Activated naive CD8-positive, alpha-beta T cell treated with anti-CD3 and anti-CD28 coated beads, Interleukin-2, amount 50 U/mL, for 16 hours (primary cell): Measurements from ENCODE around the gene NOL11.
"Not testable (repeated sequence)": the region's sequence is repeated elsewhere in the genome, so short reads cannot be mapped to it uniquely, and the experiment has no call there.

Source experiments
- DNase-seq: peaks from one replicate; pipeline ENCODE4 v3.0.0-alpha.2; 2020; ENCODE audit warnings: low read depth, low spot score

The NOL11 gene

DNA sequence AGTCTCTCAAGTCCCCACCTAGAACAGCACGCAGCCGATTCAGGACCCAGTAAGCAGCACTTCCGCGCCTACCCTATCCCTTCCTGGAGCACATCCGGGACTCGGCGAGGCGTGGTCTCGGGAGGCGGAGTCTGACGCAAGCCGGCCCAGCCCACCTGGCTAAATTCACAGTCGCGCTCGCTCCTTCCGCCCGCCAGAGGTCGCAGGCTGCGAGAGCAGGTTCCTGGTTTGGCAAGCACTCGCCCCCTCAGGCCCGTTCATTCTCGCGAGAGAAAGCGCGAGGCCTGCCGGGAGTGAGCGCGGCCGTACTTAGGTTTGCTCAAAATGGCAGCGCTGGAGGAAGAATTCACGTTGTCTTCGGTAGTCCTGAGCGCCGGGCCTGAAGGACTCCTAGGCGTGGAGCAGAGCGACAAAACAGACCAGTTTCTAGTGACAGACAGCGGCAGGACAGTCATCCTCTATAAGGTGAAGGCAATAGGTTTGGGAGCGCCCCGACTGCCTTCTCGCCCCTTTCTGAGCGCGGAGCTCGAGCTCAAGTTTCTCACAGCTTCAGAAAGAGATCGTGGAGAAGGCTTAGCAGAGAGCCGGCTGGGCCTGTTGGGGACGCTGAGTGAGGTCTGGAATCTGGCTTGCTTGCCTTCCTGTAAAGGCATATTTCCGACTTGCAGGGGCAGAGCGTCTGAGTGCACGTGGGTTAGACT, at the start of gene NOL11:
TSS of gene NOL11 (plus strand) at position 313 of the 701 bp plus-strand sequence. CDS start at position 325, 12 bp downstream.
- DNase-seq = peak; percentile 98

DNA sequence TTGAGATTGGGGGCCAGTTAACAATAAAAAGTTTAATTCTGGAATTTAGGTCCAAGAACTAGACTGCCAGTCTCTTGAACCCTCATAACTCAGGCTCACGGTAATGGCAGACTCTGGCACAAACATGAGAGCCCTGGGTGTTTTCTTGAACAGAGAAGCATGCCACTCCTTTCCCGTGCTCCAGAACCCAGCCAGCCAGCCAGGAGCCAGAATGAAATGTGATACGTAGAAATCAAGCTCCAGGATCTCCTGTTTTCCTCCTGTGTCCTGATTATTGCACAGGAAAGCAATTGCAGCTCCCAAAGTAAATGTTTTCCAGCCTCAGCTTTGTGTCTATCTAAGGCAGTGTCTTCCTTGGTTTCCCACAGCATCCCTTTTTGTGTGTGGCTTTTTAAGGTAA, 46.2 kb upstream of the NOL11 start:
- no peak for DNase-seq

DNA sequence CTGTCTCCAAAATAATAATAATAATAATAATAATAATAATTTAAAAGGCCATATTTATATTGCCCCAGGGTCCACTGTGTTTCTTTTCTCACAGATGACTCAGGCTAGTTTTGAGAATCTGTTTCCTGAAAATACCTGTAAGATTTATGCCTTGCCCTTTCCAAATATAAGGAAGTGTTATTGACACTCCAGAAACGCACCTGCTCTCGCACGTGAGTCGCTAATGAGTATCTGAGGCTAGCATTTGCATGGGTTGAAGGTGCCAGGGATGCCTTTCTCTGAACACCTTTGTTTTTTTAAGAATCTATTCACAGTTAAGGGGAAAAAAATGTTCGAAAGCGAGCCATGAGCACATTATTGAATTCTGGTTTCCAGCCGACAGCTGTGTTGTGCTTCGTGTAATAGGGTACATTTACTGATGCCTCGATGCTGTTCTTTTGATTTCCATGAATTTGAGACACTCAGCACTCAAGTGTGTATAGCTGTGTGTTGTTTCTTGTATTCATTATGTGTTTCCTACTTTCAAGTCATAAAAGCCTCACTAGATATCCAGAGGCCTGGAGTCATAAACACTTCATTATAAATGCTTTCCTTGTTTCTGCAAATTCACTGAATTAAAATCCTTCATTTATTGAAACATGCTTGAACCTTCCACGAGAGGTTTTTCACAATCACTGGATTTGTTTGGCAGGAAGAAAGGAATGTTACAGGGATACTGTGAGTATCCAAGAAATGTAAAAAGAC, 45.0 kb upstream of the NOL11 start:
- no peak for DNase-seq

DNA sequence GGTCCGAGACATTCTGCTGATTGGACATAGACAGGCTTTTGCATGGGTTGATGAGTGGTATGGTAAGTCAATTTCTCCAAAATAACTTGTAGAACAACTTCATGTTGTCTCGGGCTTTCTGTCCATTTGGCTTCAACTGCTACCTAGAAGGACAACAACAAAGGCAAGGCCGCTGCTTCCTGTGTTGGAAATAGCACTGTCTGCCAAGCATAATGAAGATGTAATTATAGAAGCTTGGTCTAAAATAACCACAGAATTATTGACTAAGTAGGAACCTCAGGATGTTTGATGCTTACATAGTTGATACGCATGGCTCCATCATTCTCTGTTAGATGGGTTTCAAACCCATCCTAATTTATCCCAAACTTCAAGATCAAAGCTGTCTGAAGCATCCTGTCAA, 42.3 kb upstream of the NOL11 start:
- no peak for DNase-seq

DNA sequence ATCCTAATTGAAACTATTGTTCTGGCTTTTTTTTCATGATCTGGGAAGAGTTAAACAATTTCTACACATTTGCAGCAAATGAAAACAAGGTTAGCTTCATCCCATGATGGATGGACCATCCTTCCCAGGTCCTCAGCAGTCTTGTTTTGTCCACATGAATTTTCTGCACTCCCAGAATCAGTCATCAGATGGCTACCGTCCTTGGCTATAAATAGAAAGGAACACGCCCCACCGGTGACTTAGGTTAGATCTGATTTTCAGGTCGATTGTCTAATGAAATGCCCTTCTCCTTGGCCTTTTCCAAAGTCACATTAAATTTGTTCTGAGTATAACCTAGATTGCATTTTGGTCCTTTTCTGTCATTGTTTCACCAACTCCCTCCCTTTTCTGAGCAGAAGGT, 41.4 kb upstream of the NOL11 start:
- DNase-seq = no peak

DNA sequence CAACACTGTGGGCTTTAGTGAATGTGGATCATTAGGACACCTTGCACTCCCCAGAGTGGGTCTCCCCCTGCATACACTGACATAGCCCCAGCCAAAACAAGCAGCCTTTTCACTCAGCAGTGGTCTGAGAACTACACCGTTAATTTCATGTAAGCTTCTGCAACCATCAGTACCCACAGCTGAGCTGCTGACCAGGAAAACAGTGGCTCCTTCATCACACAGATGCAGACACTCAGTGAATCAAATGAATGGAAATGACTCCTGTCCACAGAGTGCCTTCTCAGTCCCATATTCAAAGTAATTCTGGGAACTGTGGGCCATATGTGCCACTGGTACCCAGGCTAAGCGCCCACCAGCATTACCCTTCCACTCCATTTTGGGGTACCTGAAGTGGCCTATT, 39.3 kb upstream of the NOL11 start:
- no peak for DNase-seq

DNA sequence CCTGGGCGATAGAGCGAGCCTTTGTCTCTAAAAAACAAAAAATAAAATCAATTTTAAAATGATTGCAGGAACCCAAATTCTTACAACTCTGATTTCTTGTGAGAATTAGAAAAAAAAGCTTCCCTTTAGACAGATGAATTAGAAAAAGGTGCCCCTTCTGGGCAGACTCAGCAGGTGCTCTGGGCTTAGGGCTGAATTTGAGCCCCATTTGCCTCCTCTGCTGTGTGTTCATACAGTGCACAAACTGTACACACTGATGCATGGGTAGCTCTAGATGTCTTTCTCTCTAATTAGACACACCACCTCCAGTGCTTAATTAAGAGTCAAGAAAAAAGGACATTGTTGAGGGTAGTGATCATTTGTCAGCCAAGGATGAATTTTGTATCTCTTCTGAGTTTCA, 38.5 kb upstream of the NOL11 start:
- no peak for DNase-seq

DNA sequence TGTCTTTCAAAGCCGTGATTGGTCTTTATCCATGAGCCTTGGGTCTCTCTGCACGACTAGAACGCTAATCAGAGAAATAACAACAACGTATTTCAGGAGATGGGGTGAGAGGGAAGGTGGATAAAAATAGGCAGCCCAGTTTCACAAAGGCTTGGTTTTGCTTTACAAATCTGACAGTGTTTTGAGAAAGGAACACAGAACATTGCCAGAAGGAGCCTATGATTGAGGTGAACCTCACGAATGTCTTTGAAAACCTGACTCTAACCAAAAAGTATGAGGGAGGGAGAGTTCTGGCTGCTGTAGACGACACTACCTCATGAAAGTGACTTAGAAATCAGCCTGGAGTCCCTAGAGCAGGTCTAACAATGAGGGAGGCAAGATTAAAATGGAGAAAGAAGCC, 38.0 kb upstream of the NOL11 start:
- DNase-seq = no peak

DNA sequence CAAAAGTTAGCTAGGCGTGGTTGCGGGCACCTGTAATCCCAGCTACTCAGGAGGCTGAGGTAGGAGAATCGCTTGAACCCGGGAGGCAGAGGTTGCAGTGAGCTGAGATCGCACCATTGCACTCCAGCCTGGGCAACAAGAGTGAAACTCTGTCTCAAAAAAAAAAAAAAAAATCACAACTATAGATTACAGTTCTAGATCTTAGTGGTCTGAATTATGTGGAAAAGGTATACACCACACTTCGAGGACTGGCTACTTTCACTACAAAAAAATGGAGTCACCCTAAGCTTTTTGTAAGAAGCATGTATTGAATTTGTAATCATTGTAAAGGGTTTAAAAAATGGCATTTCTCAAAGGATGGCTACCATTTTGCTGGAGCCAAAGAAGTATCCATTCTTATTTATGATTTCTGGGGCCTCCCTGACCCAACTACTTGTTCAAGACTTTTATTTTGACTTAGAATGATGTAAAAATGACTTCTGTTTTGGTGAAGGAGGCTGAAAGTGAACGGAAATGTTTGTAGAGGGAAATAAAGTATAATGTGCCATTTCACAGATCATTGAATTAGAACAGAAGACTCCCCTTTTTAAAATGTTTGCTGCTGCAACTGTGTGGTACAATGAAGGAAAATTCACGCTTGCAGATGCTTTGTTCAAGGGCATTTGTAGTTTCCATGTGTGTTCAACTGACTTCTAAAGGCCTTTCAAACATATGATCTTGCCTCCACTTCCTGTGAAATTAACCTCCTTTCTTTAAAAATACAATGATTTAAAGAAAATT, 37.1 kb upstream of the NOL11 start:
- no peak for DNase-seq

DNA sequence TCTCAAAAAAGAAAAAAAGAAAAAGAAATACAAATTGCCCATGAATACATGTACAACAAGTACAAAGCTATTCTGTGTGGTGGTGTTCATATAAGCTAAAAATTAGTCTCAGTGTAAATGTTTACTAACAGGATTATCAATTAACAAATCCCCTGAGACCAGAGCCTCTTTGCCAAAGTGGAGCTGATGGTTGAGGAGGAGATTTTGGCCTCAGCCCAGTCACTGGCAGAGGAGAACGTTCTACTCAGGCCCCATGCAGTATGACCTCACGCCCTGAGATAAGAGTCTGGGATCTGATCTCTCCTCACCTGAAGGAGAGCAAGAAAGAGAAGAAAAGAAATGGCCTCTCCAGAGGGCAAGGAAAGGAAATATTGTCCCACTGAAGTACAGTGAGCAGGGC, 35.5 kb upstream of the NOL11 start:
- DNase-seq = no peak

DNA sequence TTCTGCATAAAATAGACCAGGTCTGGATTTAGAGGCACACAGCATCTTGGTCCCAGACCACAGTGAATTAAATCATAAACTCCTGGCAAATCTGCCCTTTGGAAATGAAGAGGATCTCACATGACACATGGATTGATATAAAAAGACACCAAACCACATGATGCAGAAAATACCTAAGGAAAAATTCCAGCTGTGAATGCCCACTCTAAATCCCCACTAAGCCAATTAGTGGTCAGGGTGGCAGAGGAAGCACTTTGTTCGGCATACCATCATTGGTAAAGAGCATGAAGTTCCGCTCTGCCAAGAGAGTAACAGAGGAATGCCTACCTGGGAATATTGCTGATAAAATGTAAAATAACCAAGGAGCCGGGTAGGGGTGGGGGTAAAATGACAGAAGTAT, 32.4 kb upstream of the NOL11 start:
- no peak for DNase-seq

DNA sequence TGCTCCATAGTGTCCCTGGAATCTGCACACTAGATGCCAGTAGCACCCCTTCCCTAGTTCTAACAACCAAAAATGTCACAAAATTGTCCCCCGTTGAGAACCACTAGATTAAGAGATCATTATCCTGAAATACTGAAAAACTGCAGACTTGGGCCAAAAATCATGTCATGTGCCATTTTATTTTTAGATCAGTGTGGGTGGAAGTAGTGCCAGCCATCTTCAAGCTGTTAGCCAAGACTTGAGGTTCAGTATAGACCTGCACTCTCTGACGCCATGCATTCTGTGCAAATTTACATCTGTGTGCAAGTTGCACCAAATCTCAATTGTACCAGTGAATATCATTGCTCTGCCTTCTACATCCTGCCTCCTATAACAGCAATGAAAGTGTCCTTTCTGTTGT, 31.5 kb upstream of the NOL11 start:
- no peak for DNase-seq

DNA sequence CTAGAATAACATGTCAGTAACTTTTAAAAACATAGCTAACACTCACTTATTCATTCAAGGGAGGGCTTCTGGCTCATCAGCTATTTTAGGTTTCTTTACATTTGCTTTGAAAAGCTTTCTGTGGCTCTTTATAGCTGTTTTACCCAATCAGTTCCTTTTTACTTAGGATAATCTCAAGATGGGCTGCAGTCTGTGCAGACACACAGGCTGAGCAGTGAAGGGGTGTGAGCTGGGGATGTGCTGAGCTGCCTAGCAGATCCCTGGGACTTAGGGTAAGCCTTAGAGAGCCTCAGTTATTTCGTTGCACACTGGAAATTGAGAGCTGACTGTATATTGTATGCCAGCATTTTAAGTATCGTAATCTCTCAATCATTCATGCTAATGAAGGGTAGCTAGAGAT, 30.2 kb upstream of the NOL11 start:
- DNase-seq = no peak

DNA sequence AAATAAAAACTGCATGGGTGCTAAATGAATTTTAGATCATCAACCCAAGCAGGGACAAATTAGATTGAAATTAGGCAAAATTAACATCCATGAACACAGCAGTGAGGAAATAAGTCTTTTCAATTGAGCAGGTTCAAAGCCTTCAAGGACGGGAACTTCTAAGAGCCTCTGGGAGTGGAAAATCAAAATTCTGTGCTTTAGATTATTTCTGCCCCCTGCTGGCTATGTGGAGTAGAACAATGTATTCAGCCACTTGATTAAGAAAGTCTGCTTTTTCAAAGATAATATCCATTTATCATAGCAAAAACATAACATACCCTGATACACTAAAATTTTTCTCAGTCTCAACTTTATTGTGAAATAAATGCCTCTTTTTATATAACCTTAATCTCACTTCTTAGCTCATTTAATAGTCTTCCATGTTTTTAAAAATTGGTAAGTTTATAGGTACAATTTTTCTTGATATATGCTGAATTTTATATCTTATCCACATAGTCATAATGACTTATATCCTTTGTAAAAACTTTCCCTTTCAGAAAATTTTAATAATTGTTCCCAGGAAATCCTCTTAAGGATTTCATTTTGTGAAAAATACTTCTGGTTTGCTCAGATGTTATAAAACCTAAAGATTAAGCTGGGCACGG, 28.1 kb upstream of the NOL11 start:
- no peak for DNase-seq

DNA sequence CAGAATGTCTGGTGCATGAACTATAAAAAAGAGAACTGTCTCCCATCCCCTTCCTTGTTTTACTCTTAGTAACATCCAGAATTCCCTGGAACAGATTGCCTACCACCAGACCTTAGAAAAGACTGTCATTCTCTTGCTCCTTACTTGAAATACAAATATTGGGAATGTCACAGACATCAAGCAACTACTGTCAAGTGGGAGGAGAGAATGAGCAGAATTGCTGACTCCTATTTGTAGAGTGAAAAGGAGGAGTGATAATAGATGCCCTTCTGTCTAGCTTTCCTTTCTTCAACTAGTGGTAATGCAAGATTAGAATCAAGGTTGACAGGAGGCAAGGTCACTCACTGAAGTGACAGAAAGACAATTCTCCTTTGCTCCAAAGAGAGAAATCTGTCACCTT, 23.9 kb upstream of the NOL11 start:
- no peak for DNase-seq

DNA sequence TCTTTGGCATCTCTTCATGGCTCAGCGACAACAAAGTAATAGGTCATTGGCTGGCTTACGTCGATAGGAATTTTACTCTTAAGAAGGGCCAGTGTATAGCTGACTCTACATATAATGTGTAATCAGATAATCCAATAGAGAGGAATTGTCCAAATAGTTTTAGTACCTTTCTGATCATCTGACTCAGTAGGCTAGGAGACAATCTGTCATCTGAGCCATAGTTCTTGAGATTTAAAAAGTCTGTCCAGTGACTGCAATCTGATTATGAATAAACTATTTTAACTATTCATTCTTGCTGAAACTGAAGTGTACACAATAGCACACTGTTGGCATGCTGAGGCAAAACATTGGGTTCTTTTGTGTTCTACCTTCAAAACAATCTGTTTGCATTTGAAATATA, 21.4 kb upstream of the NOL11 start:
- no peak for DNase-seq

DNA sequence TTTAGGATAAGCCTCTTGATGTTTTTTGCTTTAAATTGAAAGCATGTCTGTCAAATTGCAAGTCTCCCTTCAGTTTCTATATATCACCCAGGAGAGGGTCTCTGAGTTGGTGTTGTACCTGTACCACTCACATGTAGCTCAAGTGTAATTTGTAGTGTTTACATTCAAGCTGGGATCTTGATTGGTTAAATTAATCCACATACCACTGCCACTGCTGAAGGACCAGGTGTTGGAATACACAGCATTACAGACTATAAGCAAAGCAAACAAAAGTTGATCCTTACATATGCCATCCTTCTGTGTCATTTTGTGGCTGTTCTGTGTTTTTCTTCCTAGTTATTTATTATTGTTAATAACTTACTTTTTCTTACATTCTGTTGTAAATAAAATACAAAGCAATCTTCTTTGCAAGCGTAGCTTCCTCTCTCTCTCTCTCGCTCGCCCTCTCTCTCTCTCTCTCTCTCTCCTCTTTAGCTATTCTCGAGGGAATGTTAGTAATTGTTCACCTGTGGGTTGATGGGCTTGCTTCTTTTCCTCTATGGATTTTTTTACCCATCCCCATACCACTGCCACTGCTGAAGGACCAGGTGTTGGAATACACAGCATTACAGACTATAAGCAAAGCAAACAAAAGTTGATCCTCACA, 20.8 kb upstream of the NOL11 start:
- no peak for DNase-seq

DNA sequence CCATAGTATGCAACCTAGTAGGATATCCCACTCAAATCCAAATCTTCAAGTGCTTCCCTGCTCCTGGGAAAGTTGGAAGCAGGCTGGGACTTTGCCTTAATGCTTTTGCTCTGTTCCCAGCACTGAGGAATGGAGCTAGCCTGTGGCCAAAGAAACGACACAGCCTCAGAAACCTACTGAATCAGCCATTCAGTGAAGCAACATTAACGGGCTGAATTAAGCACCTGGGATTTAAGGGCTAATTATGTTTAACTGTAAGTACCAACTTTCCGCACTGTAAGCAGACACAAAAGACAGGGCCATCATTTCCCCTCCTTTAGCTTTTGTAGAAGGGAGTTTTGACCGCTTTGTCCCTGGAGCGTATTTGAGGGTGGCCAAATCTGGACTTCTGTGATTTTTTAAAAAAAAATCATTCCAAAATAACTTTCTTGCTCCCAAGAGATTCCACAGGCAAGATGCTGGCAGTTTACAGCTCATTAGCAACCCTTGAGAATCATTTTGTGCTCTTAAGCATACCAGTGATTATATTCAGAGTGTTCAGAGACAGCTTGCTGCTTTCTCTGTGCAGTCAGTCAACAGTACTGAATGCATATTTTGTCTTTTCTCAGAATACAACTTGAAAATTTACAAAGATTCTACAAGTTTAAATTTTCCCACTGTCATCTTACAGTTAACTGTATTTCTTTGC, 17.6 kb upstream of the NOL11 start:
- no peak for DNase-seq

DNA sequence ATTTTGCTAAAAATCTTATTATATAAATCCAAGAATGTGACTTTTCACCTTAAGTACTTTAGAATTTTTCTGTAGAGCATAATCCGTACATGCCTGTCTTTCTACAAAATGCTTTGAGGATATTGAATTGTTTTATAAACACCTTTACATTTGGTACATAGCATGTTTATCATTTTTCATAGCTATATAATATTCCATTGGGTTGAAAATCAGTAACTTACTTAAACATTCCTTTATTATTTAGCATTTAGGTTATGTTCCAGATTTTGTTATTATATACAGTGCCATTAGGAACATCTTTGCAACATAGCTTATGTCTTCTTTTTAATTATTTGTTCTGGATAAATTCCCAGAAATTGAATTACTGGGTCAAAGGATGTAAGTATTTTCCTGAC, 17.0 kb upstream of the NOL11 start:
- DNase-seq = no peak

DNA sequence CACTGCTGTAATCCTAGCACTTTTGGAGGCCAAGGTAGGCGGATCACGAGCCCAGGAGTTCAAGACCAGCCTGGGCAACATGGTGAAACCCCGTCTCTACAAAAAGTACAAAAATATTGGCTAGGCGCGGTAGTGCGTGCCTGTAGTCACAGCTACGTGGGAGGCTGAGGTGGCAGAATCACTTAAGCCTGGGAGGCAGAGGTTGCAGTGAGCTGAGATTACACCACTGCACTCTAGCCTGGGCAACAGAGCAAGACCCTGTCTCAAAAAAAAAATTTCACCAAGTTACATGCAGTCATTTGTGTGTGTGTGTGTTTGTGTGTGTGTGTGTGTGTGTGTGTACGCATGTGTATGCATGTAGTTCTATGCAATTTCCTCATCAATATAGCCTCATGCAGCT, 14.9 kb upstream of the NOL11 start:
- not testable (repeated sequence) for DNase-seq

DNA sequence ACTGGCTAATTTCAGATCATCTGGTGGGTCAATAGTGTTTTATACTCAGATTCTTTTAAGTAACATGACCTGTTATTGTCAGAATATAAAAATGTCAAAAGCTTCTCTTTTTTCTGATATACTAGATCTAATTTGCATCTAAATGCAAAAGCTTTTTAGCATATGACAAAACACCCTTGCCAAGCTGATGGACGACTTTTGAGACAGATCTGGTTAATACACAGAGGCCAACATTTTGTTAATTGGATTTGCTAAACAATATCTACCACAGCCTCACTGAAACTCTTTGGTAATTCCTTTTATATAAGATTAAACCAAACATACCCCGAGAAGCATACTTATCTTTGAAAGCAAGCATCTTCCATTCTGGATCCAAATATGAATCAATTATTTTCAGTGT, 10.3 kb upstream of the NOL11 start:
- no peak for DNase-seq
